Stimulated activated CD4-positive, alpha-beta T cell treated with anti-CD3 and anti-CD28 coated beads, Interleukin-15, amount 100 ng/mL, for 1 hour (primary cell): Measurements from ENCODE around the gene TRAIP.
A peak's percentile ranks its signal among the peaks of the same experiment; 100 is the strongest.

Experiments used
- DNase-seq, 2 donors: peaks; one replicate each; pipeline ENCODE4 v3.0.0-alpha.2; 2020; ENCODE audit warnings: low read depth in 1 of 2, low spot score in 1 of 2

Gene TRAIP

DNA sequence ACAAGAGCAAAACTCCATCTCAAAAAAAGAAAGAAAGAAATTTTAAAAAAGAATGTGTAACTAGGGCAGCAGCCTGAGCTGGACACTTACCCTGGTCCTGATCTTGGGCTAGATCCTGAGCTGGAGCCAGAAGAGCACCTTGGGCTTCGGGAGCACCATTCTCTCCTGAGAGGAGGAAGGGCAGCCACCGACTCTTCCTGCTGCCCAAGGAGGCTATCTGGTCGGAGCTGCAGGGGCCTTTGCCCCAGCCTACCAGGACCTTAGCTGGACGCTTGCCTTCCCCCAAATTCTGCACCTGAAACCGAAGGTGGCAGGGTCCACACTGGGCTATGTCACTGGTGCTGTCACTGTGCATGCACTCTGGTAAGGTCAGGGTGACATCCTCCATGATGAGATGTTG lies 20.2 kb upstream of the TRAIP start:
- no peak for DNase-seq

DNA sequence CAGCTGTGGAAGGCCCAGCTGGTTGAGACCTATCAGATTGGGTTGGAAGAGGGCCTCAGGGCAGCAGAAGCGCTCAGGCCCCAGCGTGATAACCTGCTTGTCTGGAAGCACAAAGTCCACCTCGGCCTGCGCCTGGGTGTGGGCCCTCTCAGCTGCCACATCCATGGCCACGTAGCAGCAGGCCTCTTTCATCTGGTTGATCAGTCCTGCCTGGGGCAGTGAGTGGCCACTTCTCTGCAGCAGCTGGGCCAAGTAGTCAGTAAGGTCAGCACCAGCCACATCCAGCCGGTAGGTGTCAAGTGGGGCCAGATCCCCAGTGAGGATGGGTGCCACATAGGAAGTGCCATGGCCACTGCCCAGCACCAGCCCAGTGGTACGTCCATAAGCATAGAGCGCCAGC lies 17.3 kb upstream of the TRAIP start:
- DNase-seq: no peak

GRCh38 chr3:49872801-49873281 lies 16.5 kb upstream of the TRAIP start:
- DNase-seq: no peak

GRCh38 chr3:49871531-49872153 lies 15.3 kb upstream of the TRAIP start:
- DNase-seq: no peak

GRCh38 chr3:49869525-49870126 lies 13.3 kb upstream of the TRAIP start, which contains the start of gene CAMKV:
Gene CAMKV (minus strand): TSS chr3:49869906. CDS start chr3:49862388, 7,518 bp downstream.
- DNase-seq: peak in 1 of 2 donors; percentile 4

- no peak for DNase-seq
Measured at GRCh38 chr3:49868862-49869466, 12.6 kb upstream of the TRAIP start.

DNA sequence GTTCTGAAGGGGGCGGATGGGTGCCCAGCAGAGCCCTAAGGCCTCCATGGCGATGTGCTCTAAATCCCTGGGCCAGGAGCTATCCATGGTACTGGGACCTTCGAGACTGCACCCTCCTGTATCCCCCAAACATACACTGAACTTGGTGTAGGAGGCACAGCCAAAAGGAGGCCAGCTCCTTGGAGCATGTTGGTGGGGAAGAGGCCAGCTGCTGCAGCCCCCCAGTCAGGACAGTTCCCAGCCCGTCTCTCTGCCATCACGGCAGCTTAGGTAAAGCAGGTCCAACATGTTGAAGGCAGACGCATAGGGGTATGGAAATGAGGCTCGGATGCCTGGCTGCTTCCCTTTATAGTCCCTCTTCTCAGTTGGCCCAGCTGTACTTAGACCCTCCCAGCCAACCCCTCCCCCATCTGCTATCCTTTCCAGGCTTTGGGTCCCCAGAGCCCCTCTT lies 11.5 kb upstream of the TRAIP start:
- no peak for DNase-seq

DNA sequence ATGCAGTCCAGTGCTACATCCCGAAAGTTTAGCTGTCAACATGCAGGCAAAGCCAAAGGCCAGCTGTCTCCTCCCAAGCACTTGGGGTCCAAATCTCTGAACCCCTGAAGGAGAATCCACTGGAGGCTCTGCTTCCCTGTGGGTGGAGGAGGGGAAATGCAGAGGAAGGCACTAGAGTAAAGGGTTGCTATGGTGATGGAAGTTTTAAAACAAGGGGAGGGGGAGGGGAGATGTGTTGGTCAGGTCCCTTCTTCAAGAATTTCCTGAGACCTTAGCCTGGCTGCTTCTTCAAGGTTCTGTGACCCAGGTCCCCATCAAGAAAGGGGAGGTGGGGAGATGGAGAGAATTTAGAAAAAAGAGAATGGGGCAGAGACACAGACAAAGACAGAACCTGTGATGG lies 11.0 kb upstream of the TRAIP start:
- DNase-seq: no peak

DNA sequence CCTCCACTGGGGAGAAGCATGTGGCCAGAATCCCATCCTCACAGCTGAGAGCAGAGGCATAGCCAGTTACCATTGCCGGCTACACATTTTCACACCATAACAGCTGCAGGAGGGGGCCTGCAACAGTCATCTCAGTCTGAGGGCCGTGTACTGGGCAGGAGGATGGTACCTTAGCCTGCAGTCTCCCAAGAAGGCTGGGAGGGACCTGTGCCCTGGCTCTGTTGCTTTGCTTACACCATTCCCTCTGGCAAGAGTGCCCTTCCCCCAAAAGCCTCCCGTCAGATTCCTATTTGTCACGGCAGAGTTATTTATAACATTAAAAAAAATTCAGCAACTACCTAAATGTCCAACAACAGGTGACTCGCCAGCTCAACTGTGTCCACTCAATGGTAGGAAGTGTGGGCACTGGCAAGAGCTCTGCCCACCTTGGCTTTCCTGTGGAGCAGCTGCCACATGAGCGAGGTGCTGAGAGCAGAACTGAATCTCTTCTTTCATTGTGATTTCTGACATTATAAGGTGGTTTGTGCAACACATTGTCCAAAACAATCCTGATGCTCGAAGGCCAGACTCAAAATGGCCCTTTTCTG lies 8.9 kb upstream of the TRAIP start:
- no peak for DNase-seq

DNA sequence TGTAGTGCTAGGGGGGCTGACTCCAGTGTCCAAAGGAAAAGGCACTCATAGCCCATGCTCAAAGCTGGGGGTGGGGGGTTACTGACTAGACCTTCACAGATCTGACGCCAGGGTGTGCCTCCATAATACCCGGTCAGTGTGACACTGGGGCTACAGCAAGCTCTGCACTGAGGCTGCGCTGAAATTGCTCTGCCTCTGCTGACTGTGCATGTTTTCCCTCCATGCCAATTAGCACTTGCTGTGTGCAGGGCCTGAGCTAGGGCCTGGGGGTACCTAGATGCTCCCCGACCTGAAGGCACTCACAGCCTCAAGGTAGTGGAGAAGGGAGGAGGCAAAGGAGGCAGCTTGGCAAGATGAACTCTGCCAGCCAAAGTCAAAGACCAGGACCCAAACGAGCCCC lies 8.1 kb upstream of the TRAIP start:
- no peak for DNase-seq

DNA sequence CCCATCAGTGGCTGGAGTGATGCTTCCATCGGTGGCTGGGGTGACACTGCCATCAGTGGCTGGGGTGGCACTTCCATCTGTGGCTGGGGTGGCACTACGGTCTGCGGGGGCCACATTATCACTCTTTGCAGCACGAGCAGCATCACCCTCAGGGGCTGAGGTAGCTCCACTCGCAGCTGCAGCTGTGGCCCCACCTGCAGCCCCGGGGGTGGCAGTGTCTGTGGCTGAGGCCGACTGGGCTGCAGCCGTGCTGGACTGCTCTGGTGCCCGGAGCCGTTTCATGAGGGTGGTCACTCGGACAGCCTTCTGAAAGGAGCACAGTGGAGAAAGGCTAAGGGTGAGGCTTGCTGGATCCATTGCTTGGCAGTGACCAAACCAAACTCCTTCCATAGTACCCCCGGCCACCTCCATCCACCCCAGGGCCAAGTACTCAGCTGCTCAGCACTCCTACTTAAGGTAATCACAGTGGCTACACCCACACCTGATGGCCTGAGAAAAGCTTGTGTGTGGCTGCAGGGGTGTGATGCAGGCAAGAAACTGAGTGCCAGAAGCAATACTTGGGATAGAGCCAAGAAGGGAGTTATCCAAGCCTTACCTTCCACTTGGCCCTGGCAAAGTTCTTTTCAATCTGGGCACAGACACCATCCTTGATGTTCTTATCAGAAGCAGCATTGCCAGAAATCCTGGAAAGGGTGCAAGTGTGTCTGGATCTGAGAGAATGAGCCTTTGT lies 3.4 kb upstream of the TRAIP start:
- no peak for DNase-seq

GRCh38 chr3:49855662-49856061 lies 702 bp downstream of the TRAIP start:
- no peak for DNase-seq

DNA sequence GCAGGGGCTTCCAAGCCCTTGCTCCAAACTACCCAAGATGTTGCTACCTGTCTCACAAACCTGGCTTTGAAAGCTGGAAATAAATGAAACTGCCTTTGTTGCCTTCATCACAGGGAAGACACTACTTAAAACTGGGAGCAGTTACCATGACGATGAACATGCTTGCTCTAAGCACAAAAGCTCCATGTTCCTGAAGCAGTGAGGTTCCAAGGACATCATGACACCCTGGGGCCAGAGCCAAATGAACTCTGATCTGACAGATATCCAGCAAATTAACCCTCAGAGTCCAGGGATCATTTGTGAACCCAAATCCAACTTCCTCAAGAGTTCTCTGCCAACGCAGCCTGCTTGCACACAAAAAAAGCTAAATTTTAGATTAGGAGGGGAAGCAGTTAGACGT lies 10.7 kb downstream of the TRAIP start:
- no peak for DNase-seq

- no peak for DNase-seq
Measured at GRCh38 chr3:49844464-49845183, 11.7 kb downstream of the TRAIP start.

DNA sequence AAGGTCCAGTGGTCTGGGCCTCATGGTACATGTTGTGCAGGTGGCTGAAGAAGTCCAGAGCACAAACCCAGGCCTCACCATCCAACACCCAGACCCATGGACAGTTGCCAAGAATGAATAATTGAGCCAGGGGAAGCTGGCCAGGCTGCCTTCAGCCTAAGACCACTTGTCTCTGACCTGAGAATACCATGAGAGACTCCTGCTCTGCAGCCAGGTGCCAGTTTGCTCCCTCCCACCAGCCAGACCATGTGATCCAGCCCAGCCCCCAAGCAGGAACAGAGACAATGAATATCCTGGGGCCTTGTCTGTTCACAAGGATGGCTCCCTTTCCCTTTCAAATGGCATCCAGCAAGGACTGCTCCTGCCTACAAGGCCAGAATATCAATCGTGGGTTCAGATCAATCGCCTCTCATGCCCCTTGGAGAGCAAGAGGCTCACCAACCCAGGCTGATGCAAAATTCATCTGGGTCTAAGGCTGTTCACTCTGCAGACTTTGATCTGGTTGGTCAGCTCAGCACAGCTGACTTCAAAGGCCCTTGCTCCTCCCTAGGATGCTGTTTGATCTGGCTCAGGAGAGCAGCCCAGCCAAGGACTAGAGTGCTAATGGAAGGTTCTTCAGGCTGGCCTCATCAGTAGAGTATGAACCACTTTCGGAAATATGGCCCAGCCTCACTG lies 13.4 kb downstream of the TRAIP start:
- DNase-seq: no peak

GRCh38 chr3:49841806-49842205 lies 14.6 kb downstream of the TRAIP start:
- no peak for DNase-seq

- no peak for DNase-seq
Measured at GRCh38 chr3:49841126-49841696, 15.2 kb downstream of the TRAIP start.

- DNase-seq: no peak
Measured at GRCh38 chr3:49840388-49840787, 16.0 kb downstream of the TRAIP start.

DNA sequence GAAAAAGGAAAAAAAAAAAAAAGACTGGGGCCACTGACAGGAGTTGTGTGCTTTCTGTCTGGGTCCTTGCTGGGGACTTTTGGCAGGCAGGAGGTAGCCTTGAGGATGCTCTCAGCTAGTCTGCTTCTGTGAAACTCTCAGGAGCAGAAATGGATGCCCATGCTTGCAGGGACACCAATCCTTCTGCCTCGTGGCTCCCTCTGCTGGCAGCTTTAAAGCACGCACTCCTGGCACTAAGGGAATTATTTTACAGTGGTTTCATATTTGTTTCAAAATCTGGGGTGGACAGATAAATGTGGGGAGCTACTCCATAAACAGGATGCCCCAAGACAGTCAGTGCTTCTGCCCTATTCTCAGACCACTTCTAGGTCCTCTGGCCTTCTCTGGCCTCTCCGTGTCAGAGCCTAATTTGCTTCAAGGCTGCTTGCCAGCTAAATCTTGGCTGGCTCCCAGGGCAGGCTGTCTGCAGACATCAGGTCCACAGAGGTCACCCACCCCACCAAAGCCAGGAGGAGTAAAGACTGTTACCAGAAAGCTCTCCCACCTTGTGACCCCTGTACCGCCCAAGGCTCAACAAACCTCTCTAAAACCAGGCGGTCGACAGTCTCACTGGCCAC lies 17.1 kb downstream of the TRAIP start:
- peak; percentile 55 to 59 for DNase-seq
